Nephron progenitor cell (in vitro differentiated cells): ENCODE measurements around the gene ACAD8.

ENCODE experiments used
- DNase-seq: peaks from one replicate; pipeline ENCODE4 v3.0.0; 2021
- H3K27ac Mint-ChIP-seq: 2 replicates; pipeline ENCODE4 v1.8.0; 2021; ENCODE audit warnings: mild to moderate bottlenecking, moderate library complexity, mixed read lengths
- H3K27me3 Mint-ChIP-seq: 2 replicates; pipeline ENCODE4 v1.8.0; 2021; ENCODE audit warnings: mild to moderate bottlenecking, low read depth, mixed read lengths; ENCODE audit not compliant: poor library complexity
- H3K36me3 Mint-ChIP-seq: 2 replicates; pipeline ENCODE4 v1.8.0; 2021; ENCODE audit warnings: low read depth, mixed read lengths
- H3K4me1 Mint-ChIP-seq: 2 replicates; pipeline ENCODE4 v1.8.0; 2021; ENCODE audit warnings: mixed read lengths
- H3K4me3 Mint-ChIP-seq: 2 replicates; pipeline ENCODE4 v1.8.0; 2021; ENCODE audit warnings: mild to moderate bottlenecking, moderate library complexity, mixed read lengths
- H3K9me3 Mint-ChIP-seq: 2 replicates; pipeline ENCODE4 v1.8.0; 2021; ENCODE audit warnings: mild to moderate bottlenecking, moderate library complexity, mixed read lengths
- TF ChIP-seq, protein P1 (sequence below): fragments of 200-600 bp; sonication (generic); IDR thresholded peaks from 2 replicates; pipeline ENCODE4 v1.5.0; 2021; ENCODE audit warnings: antibody characterized with exemption

Gene ACAD8

DNA sequence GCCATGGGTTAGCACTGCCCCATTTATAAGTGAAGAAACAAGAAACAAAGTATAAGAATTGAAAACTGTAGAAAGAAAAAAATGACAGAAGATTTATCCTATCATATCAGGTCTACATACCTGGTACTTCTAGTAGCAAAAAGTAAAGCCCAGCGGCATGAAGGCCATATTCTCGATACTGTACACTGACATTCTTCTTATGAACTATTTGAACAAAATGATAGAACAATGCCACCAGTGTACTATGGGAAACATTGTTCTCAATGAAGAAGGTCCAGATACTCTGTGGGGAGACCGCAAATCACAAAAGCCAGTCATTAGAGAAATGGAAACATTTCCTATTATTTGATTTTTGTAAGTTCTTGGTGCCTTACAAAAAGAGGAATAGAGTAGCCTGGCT is 36.6 kb upstream of the ACAD8 start:
- DNase-seq = no peak
- Mint-ChIP-seq H3K9me3 (no peaks in the 10 kb centered on the region), H3K4me1 (peaks cover under 1% of the 10 kb centered on the region), H3K27ac (no peak overlapping the region), H3K27me3 (no peaks in the 10 kb centered on the region), H3K36me3 (peaks cover 52% of the 10 kb centered on the region), H3K4me3 (no peak overlapping the region)
- TF ChIP-seq, protein P1, sequence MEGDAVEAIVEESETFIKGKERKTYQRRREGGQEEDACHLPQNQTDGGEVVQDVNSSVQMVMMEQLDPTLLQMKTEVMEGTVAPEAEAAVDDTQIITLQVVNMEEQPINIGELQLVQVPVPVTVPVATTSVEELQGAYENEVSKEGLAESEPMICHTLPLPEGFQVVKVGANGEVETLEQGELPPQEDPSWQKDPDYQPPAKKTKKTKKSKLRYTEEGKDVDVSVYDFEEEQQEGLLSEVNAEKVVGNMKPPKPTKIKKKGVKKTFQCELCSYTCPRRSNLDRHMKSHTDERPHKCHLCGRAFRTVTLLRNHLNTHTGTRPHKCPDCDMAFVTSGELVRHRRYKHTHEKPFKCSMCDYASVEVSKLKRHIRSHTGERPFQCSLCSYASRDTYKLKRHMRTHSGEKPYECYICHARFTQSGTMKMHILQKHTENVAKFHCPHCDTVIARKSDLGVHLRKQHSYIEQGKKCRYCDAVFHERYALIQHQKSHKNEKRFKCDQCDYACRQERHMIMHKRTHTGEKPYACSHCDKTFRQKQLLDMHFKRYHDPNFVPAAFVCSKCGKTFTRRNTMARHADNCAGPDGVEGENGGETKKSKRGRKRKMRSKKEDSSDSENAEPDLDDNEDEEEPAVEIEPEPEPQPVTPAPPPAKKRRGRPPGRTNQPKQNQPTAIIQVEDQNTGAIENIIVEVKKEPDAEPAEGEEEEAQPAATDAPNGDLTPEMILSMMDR = no peak

DNA sequence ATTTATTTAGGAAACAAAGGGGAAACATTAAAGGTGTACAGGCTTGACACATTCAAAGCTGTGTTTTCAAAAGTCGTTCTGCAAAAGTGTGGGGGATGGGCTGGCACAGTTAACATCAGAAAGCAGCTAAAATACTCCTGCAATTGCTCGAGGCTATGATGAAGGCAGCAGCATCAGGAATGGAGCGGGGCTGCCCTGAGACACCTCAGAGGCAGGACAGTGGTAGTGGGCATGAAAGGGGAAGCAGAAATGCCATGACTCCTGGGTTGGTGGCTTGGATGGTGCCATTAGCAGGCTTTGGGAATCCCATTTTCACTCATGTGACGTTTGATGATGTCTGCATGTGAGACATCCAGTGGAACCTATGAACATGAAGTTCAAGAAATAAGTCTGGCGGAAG is 30.2 kb upstream of the ACAD8 start:
- Mint-ChIP-seq H3K27me3 (peaks cover 8% of the 10 kb centered on the region), H3K36me3 (peaks cover 19% of the 10 kb centered on the region), H3K4me3 (peak overlapping the region; percentile 98), H3K9me3 (no peaks in the 10 kb centered on the region), H3K4me1 (peaks cover 41% of the 10 kb centered on the region), H3K27ac (peak overlapping the region; percentile 84)
- DNase-seq = no peak
- TF ChIP-seq, protein P1 = no peak

DNA sequence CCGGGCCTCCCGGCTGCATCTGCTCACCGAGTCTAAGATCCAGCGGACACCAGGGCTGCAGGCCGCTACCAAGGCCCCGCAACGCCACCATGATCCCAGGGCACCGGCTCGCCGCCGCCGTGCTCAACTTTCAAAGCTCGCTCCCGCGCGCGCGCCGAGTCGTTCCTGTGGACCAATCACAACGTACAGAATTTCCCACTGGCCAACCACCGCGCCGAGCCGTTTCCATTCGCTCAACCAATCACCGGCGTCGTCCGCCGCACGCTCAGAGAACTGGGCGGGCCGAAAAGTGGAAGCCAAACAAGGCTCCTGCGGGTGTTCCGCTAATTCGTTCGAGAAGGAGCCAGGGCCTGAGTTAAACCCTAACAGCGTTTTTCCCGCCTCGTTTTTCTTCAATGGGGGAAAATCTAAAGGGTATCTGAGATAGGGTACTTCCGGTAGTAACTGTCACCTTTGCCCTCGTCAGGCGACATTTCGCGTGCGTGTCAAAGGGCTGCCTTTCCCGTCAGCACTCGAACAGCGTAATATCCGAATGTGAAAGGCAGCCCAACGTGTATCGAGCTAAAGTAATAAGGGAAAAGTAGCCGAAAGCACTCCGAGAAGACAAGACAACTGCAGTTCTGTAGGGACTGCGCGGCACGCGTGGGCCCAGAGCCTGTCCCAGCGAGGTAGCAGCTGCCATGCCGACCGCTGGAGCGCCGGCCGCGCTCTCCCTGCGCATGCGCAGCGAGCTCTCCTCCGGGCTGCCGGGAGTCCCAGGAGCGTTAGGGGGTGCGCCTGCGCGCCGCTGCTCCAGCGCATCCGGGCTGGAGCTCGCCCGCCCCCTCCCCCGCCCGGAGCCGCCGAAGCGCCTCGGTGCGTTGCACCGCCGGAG is 29.3 kb upstream of the ACAD8 start, which contains the start of the genes NCAPD3 and VPS26B:
Gene NCAPD3 (minus strand): TSS at position 132 of the 874 bp plus-strand sequence. CDS start 41 bp downstream, at position 91.
Gene VPS26B (plus strand): TSS at position 836 of the 874 bp plus-strand sequence. CDS start 452 bp downstream, outside the sequence.
- peak; percentile 97 for DNase-seq

DNA sequence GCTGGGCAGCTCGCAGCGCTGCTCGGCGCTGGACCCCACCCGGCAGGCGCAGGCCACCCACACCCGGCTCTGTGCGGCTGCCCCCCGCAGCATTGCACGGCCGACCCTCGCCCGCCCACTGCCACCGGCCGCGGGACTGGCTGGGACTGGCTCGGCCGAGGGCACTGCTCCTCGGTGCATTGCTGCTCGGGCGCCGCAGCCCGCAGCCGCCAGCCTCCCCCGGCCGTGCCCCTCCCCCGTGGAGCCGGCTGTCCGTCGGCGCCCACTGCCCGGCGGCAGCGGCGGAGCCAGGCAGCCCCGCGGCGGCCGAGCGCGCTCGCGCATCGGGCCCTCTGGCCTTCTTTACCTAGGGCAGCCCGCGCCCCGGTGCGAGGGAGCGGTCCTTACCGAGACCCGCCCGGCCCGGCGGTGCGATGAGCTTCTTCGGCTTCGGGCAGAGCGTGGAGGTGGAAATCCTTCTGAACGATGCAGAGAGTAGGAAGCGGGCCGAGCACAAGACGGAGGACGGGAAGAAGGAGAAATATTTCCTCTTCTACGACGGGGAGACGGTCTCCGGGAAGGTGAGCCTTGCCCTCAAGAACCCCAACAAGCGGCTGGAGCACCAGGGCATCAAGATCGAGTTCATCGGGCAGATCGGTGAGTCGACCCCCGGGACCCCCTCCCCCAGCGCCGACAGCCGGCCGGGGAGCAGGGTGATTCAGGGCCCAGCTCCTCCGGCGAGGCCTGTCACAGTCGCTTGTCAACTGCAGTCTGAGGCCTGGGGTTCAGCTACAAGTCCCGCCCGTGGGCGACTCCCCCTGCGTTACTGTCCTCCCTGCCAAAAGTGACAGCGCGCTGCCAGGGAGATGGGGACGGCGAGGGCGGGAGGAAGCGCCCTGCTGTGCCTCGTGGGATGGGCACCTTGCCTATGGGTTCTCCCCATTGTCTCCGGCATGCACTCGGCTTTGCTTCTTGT is 28.4 kb upstream of the ACAD8 start:
- peak; percentile 49 for DNase-seq
- Mint-ChIP-seq H3K4me1 (peaks cover 57% of the 10 kb centered on the region), H3K27me3 (peaks cover 8% of the 10 kb centered on the region), H3K36me3 (peaks cover 6% of the 10 kb centered on the region), H3K4me3 (peak overlapping the region; percentile 96), H3K27ac (peak overlapping the region; percentile 82), H3K9me3 (no peaks in the 10 kb centered on the region)
- TF ChIP-seq, protein P1 = no peak

More for the DNA sequence above, 29.3 kb upstream of the ACAD8 start, which contains the start of the genes NCAPD3 and VPS26B:
- Mint-ChIP-seq H3K4me1 (peaks cover 47% of the 10 kb centered on the region), H3K36me3 (peaks cover 10% of the 10 kb centered on the region), H3K4me3 (peak within 1 kb of the TSS; percentile 98), H3K27me3 (peaks cover 8% of the 10 kb centered on the region), H3K27ac (peak within 1 kb of the TSS; percentile 95), H3K9me3 (no peaks in the 10 kb centered on the region)
- TF ChIP-seq, protein P1 = no peak

DNA sequence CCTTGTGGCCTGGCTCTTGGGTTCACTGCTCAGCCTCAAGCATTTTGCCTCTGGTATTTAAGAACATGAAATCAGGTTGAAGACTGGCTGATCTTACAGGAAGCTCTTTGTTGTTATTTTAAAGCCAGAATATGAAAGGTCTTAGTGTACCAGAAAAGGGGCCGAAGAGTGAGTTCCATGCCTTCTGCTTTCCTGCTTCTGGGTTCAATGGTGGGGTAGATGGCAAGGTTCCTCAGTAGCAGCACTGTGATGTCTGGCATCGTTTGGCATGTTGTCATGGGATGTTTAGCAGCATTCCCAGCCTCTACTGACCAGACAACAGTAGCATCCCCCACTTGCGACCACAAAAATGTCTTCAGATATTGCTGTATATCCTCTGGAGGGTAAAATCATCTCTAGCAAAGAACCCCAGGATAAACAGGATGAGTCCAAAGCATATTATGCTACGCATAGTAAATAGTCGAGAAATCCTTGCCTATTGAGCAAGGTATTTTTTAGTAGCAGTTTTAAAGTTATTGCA is 26.5 kb upstream of the ACAD8 start:
- H3K27ac Mint-ChIP-seq = no peak overlapping the region
- no peaks in the 10 kb centered on the region for H3K9me3 Mint-ChIP-seq
- peaks cover 8% of the 10 kb centered on the region for H3K27me3 Mint-ChIP-seq
- no peak for DNase-seq
- peaks cover 71% of the 10 kb centered on the region for H3K4me1 Mint-ChIP-seq
- TF ChIP-seq, protein P1 = no peak
- no peaks in the 10 kb centered on the region for H3K36me3 Mint-ChIP-seq
- peak overlapping the region; percentile 65 for H3K4me3 Mint-ChIP-seq
